Measurements from ENCODE around the gene SPTAN1.

DNA sequence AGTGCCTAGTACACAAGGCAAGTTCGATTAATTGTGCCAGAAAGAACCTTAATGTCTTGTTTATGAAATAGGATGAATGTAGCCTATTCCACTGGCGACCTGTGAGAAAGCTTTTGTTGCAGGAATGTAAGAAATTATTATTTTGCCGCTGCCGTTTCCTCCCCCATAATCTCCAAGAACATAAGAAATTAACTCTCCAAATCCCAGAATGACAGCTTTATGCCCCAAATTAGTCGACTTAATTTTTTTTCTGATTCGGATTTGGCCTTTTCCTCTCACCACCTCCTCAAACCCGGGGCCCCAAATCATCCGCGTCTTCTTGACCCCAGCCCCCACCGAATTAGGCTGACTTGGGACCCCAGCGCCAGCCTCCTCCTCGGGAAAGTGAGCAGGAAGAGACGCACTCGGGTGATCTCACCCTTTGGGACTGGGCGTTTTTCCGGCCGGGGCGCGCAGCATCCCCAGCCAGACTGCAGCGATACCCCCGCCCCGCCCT lies 682 bp upstream of the SPTAN1 start:
- TF ChIP-seq, protein P1, sequence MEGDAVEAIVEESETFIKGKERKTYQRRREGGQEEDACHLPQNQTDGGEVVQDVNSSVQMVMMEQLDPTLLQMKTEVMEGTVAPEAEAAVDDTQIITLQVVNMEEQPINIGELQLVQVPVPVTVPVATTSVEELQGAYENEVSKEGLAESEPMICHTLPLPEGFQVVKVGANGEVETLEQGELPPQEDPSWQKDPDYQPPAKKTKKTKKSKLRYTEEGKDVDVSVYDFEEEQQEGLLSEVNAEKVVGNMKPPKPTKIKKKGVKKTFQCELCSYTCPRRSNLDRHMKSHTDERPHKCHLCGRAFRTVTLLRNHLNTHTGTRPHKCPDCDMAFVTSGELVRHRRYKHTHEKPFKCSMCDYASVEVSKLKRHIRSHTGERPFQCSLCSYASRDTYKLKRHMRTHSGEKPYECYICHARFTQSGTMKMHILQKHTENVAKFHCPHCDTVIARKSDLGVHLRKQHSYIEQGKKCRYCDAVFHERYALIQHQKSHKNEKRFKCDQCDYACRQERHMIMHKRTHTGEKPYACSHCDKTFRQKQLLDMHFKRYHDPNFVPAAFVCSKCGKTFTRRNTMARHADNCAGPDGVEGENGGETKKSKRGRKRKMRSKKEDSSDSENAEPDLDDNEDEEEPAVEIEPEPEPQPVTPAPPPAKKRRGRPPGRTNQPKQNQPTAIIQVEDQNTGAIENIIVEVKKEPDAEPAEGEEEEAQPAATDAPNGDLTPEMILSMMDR (IDR thresholded peaks at IDR 0.05): no peak
- no peak for TF ChIP-seq POLR2A (IDR thresholded peaks at IDR 0.05)

All from right lobe of liver (tissue), 4 donors.